GM19463 (cell line): Measurements from ENCODE around the gene TMEM255B.
"Not testable (repeated sequence)": the region's sequence is repeated elsewhere in the genome, so short reads cannot be mapped to it uniquely, and the experiment has no call there.

ENCODE experiments used
- ATAC-seq: cut with Tn5 transposase; IDR thresholded peaks from one replicate; pipeline ENCODE4 v1.9.1; 2021; ENCODE audit warnings: mild to moderate bottlenecking, moderate library complexity; ENCODE audit not compliant: unreplicated experiment

Gene TMEM255B

DNA sequence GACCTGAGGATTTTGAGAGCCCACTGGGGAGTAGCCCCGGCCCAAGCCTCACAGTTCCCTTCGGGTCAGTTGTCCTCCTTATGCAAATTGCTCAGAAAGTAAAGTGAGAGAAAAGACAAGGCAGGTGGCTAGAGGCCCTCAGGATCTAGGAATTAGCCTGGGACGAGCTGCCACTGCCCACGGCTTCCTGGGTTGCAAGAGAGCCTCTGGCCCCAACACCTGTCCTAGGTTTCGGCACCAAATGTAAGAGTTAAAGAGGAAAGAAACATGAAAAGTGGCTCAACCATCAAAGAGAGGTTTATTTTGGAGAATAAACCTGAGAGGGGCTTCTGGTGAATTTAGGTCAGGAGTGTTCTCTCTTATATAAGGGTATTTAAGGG lies 25.6 kb downstream of the TMEM255B start:
- no peak for ATAC-seq

DNA sequence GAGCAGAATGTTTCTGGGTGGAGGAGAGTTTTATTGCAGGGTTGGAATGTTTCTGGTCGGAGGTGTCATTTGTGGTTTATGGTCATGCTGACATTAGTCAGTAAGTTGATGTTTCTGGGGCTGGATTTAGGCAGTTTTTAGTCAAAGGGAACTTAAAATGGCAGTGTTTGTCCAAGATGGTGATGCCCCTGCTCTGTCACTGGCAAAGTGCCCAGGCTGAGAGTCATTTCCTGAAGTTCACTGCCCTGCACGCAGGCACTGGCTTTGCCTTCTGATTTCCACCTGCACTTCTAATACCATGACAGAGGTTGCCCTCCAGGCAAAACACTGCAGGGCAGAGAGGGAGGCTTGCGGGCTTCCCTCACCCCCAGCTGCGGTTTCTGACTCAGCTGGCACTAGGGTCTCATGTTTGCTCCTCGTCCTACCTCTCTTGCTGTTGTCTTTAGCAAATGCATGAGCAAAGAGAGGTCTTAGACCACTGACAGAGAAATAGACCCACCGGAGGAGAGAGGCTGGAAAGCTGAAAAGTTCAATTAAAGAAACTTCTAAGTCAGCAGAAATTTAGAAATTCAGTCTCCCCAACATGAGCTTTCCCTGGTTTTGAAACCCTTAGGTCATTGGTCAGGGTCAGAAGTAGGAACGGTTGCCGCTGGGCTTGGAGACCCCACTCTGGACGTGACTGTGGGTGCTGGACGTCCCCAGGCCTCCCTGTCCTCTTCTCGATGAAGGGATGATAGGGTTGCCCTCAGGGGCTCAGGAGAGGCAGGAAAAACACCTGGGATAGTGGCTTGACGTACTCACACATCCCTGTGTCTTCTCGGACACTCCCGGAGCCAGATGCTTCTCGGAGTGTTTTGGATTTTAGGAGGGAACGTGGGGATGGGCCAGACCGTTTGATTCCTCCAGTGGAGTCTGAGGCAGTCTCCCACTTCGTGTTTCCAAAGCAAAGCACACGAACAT lies 26.3 kb downstream of the TMEM255B start:
- ATAC-seq: no peak

DNA sequence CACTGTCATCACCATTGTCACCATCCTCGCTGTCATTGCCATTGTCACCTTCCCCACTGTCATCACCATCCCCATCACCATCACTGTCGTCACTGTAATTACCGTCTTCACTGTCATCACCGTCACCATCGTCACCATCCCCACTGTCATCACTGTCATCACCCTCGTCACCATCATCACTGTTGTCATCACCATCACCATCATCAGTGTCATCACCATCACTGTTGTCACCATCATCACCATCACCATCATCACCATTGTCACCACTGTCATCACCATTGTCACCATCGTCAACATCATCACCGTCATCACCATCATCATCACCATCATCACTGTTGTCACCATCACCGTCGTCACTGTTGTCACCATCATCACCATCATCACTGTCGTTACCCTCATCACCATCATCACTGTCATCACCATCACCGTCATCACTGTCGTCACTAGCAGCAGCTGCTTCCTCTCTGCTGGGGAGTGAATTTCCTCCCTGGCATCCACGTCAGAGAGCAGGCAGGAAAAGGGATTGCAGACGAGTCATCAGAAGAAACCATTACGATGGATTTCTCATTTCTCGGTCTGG lies 27.3 kb downstream of the TMEM255B start:
- no peak for ATAC-seq

DNA sequence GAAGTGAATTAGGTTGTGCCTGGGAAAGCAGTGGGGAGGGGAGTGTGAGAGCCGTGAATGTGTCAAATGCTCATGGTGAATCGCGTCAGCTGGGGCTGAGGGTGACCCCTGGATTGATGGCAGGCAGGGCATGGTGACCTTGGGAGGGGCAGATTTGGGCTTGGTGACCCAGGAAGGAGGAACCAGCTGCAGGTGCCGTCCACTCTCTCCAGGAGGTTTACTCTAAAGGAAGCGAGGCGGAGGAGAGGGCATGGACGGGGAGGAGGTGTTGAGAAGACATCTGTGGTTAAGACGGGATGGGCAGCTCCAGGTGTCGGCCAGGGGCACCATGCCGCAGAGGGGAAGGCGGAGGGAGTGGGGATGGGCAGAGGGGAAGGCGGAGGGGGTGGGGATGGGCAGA lies 28.7 kb downstream of the TMEM255B start:
- ATAC-seq: no peak

DNA sequence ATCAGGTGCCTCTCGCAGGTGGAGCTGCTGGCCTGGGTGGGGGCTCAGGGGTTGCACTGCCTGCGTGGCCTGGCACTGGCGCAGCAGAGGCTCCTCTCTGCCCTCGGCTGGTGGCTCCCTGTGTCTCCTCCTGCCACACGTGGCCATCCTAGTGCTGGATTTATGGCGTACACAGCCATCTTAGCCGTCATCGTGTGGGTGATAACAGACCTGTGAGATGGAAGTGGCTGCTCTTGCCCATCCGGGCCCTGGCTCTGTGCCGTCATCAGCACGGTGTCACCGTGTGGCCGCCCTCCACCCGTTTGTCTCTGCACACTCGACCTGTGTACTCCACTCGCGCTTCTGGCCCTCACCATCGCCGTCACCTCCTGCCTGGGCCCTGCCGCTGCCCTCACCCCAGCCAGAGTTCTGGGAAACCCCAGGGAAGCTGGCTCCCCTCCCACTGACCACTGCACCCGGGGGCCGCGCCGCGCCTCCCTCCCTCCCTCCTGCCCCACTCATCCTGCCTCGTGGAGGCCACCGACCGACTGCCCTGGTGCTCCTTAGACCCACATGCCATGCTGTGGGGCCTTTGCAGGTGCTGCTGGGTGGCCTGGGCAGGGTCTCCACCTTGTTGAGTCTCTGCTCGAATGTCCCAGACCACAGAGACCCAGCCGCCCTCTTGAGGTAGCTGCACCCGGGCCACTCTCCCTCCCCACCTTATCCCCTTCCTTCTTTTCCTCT lies 29.5 kb downstream of the TMEM255B start:
- no peak for ATAC-seq

DNA sequence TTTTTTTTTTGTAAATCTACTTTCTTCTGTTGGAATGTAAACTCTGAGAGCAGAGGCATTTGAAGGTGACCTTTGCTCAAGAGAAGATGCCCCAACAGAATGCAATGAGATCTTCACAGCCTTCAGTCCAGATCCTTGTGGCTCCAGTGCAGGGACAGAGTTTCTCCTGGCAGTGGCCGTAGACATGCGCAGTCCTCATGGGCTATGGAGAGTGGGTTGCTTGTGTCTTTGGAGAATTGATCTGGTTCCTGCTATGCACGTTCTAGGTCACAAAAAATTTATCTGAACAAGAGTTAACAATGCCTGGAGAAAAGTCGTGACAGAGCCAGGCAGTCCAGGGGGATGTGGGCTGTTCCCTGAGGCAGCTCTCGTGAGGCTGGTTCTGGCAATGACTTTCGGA lies 30.1 kb downstream of the TMEM255B start:
- no peak for ATAC-seq

DNA sequence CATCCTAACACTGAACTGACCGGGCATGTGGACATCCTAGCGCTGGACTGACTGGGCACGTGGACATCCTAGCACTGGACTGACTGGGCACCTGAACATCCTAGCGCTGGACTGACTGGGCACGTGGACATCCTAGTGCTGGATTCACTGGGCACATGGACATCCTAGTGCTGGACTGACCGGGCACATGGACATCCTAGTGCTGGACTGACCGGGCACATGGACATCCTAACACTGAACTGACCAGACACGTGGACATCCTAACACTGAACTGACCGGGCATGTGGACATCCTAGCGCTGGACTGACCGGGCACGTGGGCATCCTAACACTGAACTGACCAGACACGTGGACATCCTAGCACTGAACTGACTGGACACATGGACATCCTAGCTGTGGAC lies 30.9 kb downstream of the TMEM255B start:
- not testable (repeated sequence) for ATAC-seq

DNA sequence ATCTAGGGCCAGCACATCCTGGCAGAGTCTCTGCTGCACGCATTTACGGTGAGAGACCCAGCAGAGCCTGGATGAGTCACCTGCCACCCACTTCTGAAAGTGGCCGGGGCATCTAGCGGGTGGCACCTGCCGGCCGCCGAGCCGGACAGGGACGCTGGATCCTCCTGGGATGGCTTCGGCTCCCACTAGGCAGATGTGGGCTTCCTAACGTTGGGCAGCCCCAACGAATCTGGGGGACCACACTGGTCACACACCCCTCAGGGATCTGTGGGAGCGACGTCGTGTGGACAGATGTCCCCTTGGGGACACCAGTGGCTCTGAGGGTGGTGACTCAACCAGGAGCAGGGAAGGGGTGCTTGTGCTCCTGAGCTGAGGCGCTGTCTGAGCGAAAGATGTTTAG lies 32.2 kb downstream of the TMEM255B start:
- no peak for ATAC-seq

DNA sequence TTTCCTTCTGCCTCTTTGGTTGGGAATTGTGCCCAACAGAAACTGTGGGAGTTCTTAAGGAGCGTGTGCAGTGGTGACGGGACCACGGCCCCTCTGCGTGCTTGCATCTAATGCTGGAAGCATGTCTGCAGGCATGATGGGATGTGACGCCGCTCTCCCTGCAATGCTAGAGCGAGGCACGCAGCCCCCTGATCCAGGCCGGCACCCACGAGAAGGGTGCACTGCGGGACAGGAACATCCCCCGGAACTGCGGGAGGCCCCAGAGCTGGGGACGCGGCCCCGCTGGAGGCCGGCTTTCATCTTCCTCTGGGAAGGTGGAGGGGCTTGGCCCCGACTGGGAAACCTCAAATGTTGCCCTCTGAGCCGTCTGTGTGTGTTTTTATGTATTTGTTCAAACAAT lies 32.7 kb downstream of the TMEM255B start:
- no peak for ATAC-seq

DNA sequence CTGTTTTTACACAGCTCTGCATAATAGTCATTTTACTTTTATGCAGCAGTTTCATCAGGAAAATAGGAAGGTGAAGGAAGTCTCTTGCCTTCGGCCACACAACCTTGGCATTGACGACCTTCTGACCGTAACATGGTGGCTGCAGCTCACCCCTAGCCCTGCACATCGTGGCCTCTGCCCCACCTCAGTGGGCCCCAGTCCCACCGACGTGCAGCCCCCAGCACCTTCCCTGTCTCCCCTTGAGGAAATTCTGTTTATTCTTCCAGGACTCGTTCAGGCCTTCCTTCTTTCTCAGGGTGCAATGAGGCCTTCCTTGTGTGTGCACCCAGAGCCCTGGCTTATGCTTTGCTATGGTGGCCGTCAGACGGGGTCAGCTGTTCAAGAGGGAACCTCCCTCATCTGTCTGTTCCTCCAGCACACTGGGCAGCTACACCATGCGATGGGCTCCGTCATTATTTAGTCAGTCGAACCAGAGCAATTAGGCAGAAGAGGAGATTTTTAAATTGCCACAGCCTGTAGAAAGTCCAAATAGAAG lies 33.3 kb downstream of the TMEM255B start:
- ATAC-seq: no peak

DNA sequence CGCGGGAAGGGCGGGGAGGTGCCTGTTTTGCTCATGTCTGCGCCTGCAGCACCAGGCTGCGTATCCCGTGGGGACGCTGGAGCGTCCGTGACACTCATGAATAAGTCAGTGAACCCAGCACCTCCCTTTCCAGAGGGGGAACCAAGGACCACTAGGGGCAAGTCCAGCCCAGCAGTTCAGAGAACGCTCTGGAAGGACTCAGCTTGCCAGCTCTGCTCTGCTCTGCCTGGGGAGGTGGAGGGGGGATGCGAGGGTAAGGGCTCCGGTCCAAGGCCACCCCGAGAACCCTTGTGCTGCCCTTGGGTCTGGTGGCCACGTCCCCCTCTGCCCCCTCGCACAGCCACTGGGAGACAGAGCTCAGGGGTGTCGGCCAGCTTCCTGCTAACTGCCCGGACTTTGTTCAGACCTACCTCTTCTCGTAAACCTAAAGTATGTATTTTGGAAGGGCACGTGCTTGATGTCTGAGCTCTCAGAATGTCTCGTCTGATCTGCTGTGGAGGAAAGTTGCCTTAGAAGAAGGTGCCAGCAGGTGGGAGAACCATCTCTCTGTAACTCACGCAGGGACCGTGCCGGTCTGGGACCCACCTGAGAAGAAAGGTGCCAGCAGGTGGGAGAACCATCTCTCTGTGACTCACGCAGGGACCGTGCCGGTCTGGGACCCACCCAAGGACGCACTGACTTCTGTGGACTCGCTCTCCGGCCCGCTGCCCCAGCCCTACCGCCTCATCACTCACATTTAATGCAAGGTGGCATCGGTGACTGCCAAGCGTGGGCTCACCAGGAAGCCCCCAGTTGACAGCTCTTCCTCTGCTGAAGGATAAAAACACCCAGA lies 34.1 kb downstream of the TMEM255B start:
- ATAC-seq: no peak

DNA sequence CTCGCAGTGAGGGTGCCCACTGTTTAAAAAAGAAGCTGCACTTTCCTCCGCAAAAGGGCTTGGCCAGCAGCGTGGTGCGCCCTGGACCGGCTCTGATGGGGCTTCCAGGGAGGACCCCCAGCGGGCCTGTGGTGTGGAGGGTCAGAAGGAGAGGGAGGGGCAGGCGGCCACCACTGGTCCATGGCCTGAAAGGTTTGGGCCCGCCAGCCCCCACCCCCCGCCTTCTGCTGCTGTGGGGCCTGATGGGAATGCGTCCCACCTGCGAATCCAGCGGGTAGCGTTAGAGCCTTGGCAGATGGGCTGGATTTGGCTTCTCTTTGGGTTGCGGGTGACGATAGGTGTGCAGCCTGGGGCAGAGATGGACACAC lies 34.7 kb downstream of the TMEM255B start:
- no peak for ATAC-seq

DNA sequence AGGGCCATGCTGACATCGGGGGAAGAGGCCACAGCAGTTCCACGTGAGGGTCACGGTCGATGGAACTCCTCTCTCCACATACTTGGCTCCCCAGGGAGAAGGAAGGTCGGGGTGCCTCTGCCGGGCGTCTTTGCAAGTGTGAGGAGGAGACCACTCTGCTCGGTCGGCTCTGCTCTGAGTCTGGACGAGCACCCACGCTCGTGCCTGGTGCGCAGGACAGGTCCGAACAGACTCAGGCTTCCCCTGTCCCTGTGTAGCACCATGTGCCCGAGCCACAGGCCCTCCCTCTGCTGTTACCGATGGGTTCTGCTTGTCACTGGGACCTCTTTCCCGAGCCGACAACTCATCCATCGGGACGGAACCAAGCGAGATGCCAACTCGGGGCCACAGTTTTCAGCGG lies 35.1 kb downstream of the TMEM255B start:
- no peak for ATAC-seq

DNA sequence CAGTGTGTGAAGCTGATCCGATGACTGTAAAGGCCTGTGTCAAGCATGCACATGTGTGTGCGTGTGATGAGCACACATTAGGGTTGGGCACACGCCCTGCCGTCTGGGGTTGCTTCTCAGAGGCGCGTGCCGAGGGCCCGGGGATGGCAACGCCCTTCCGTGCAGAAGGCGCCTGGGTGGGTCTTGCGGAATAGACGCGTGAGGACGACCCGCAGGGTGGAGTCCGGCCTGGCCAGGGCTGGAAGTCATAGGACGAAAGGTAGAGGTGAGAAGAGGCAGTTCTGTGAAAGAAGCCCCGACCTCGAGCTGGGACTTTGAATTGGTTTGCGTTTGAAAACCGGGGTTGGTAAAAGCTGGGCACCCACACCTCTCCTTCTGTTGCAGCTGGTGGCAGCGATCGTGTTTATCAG lies 35.7 kb downstream of the TMEM255B start:
- ATAC-seq: no peak

DNA sequence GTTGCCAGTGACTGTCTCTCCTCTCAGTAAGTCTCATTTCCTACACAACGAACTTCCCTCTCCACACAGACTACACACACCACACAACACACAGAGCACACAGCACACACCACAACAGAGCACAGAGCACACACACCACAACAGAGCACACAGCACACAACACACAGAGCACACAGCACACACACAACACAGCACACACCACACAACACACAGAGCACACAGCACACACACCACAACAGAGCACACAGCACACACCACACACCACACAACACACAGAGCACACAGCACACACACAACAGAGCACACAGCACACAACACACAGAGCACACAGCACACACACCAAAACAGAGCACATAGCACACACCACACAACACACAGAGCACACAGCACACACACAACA lies 36.3 kb downstream of the TMEM255B start:
- not testable (repeated sequence) for ATAC-seq

DNA sequence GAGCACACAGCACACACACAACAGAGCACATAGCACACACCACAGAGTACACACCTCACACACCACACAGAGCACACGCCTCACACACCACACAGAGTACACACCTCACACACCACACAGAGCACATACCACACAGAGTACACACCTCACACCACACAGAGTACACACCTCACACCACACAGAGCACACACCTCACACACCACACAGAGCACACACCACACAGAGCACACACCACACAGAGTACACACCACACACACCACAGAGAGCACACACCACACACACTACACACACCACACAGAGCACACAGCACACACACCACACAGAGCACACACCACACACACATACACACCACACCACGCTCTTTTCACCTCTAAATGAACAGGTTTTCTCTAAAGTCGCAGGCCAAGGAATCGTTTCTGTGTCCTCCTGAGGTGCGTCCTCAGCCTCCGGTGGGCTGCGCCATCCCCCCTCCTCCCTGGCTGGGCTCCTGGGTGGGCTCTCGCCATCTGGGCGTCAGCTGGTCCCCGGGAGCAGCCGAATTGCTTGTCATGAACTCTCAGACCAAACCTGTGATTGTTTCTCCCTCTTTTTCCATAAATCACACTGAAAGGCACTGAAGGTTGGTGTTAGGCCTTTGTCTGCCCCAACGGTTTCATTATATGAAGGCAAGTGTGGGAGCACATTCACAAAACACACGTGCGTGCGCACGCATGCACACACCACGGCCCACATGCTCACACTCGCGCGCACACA lies 37.4 kb downstream of the TMEM255B start:
- ATAC-seq: no peak

DNA sequence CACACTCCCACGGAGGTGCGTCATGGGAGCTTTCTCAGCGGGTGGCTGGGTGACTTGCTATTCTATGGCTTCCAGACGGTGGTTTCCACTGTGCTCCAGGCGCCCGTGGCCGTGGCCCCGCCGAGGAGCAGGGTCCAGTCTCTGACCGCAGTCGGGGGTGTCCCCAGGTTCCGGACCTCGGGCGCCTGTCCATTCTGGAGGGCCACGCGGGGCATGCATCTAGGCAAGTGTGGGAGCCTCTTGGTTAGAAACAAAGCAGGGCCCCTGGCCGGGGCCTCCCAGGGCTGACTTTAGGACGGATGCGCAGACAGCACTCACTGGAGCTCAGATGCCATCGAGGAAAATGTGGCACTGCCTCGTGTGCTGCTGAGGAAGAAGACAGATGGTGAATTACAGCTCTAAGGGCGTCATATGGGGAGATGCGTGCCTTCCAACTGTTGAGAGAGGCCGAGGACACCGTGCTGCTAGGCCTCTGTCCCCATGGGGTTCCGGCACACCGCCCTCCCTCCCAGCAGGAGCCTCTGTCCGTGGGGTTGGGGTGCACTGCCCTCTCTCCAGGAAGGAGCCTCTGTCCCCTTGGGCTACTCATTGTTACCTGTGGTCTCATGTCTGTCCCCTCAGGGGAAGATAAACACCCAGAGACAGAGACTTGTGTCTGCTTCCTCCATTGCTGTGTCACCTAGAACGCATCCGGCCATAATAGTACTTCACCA lies 38.1 kb downstream of the TMEM255B start:
- no peak for ATAC-seq

DNA sequence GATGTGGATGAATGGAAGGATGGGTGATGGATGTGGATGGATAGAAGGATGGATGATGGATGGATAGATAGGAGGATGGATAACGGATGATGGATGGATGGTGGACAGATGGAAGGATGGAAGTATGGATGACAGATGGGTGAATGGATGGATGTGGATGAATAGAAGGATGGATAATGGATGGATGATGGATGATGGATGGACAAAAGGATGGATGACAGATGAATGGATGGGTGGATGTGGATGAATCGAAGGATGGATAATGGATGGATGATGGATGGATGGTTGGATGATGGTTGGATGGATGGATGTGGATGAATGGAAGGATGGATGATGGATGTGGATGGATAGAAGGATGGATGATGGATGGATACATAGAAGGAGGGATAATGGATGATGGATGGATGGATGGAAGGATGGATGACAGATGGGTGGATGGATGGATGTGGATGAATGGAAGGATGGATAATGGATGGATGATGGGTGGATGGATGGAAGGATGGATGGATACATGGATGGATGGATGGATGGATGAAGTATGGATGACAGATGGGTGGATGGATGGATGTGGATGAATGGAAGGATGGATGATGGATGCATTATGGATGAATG lies 39.3 kb downstream of the TMEM255B start:
- ATAC-seq: no peak

DNA sequence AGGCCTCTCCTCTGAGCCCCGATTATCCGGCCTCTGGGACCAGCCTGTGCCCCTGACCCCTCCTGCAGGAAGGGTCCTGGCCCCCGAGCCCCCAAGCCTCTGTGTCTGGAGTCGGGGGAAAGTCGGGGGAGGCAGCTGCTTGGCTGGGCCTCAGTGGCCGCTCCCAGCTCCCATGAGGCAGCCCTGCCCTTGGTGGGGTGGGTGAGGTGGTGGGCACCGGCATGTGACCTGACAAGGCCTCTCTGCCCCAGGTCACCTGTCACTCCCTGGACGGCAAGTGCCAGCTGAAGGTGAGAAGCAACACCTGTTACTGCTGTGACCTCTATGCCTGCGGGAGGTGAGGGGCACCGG lies 41.5 kb downstream of the TMEM255B start:
- no peak for ATAC-seq
